Renal pelvis (tissue), 12 donors: ENCODE results near the gene CYP4B1. TPM values are rescaled to one million over a fixed set of nuclear protein-coding genes. Genes with fewer than 3 reads are reported as not detected.
A peak's percentile ranks its signal among the peaks of the same experiment; 100 is the strongest.
"Not testable (repeated sequence)": the region's sequence is repeated elsewhere in the genome, so short reads cannot be mapped to it uniquely, and the experiment has no call there.

Source experiments
- DNase-seq: peaks from one replicate; pipeline ENCODE4 v3.0.0-alpha.2; 2013
- long read RNA-seq, 16 experiments: transcript quantifications; one replicate each; lab custom pipeline, GENCODE V29; 2026
- polyA plus RNA-seq, 3 donors: library from polyadenylated mRNA; unstranded; fragments of 120-200 nt; gene quantifications; one replicate each; pipeline ENCODE4 v1.2.1, GENCODE V29; 2013; ENCODE audit not compliant: insufficient read length in 3 of 3

The CYP4B1 gene
- polyA plus RNA-seq = 1 to 10 TPM; 2.2 to 3.9 (median 3.1) TPM
- long read RNA-seq, donor 1, partial matches to known transcripts = 0 of 2 reads
- long read RNA-seq, donor 1, other reads (novel, unspliced or antisense) = 0 of 2 reads
- long read RNA-seq, donor 2 = 0 reads
- long read RNA-seq, donor 3 = 0 reads
- long read RNA-seq, donor 4 = 0 reads
- long read RNA-seq, donor 5, partial matches to known transcripts = 0 of 2 reads
- long read RNA-seq, donor 5, other reads (novel, unspliced or antisense) = 0 of 2 reads
- long read RNA-seq, donor 6, partial matches to known transcripts = 0 of 2 reads
- long read RNA-seq, donor 6, other reads (novel, unspliced or antisense) = 0 of 2 reads
- long read RNA-seq, donor 7, partial matches to known transcripts = 0 of 2 reads
- long read RNA-seq, donor 7, other reads (novel, unspliced or antisense) = 0 of 2 reads
- long read RNA-seq, donor 8 = 0 reads
- long read RNA-seq, donor 9 = 0 reads
- long read RNA-seq, donor 10, partial matches to known transcripts = 0 of 1 reads
- long read RNA-seq, donor 10, other reads (novel, unspliced or antisense) = 0 of 1 reads
- long read RNA-seq, donor 11 = 0 reads
- long read RNA-seq, donor 12, partial matches to known transcripts = 0 of 2 reads
- long read RNA-seq, donor 12, other reads (novel, unspliced or antisense) = 0 of 2 reads
- long read RNA-seq, donor 13 = 0 reads
- long read RNA-seq, donor 14 = 0 reads
- long read RNA-seq, donor 15 = 0 reads
- long read RNA-seq, donor 16, partial matches to known transcripts = 0 of 1 reads
- long read RNA-seq, donor 16, other reads (novel, unspliced or antisense) = 0 of 1 reads

DNA sequence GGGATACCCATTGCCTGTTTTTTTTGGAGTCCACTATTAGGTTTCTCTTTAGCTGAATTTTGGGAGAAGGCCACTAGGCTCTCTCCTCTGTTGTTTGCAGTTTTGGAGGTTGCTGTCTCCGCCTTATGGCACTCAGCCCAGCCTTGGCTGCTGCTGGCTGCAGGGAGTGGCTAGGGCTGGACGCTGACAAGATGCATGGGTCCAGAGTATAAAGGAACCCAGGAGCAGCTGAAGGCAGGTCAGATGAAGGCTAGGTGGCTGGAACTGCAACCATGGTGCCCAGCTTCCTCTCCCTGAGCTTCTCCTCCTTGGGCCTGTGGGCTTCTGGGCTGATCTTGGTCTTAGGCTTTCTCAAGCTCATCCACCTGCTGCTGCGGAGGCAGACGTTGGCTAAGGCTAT lies at the start of gene CYP4B1:
CYP4B1 (plus strand) TSS at position 237 of the 400 bp plus-strand sequence; CDS start at position 273, 36 bp downstream.
- DNase-seq = no peak

GRCh38 chr1:46749404-46749803 lies 49.4 kb upstream of the CYP4B1 start:
- no peak for DNase-seq

DNA sequence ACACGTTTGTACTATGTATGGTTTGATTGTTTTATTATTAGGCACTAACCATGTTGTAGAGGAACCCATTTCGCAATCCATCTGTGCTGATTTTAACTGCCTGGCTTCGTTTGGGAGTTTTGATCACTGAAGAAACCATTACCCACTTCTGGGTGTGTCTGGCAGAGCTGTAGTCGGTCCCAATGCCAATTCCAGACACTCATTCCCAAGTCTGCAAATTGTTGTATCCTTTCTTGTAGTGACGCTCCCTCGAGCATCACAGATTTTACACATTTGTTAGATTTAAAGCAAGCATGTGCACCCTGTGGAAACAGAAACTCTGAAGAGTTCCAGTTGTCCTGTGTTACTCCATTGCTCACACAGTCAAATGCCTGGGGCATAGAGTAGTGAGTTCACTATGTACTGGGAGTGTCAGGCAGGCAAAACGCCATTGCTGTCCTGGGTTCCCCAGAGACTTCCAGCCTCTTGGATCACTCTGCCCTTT lies 48.9 kb upstream of the CYP4B1 start:
- DNase-seq = no peak

DNA sequence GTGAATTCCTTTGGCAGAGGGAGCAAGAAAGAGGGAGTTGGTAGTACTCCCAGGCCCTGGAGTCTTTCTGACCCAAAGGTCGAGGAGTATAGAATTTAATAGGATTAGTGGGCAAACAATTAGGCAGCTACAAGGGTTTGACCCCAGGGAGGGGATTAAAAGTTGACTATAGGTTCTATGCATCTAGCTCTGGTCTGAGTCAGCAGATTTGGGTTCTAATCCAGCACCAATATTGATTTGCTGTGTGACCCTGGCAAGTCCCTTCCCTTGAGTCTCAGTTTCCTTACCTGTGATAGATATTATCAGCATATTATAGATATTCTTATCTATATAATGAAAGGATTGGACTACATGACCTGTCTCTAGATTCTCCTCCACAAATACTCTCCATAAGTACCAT lies 44.9 kb upstream of the CYP4B1 start:
- DNase-seq = no peak

- not testable (repeated sequence) for DNase-seq
These were observed 44.1 kb upstream of the CYP4B1 start for GRCh38 chr1:46754707-46755106.

DNA sequence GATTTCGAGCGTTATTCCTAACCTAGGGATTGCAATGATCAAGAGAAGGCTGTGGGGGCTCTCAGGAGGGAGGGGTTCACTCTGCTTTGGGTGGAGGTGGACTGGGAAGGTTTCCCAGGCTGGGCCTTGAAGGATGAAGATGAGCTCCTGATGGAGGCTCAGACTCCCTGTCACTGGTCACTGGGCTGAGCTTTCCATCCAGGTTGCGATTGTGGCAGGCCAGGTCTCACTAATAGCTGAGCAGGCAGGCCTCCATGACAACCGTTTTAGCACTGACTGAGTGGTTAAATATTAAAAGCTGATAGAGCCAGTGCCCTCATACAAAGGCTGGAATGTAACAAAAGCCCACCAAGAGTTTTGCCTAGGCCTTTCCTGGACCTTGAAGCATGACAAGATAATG lies 43.7 kb upstream of the CYP4B1 start:
- DNase-seq = peak; percentile 50

DNA sequence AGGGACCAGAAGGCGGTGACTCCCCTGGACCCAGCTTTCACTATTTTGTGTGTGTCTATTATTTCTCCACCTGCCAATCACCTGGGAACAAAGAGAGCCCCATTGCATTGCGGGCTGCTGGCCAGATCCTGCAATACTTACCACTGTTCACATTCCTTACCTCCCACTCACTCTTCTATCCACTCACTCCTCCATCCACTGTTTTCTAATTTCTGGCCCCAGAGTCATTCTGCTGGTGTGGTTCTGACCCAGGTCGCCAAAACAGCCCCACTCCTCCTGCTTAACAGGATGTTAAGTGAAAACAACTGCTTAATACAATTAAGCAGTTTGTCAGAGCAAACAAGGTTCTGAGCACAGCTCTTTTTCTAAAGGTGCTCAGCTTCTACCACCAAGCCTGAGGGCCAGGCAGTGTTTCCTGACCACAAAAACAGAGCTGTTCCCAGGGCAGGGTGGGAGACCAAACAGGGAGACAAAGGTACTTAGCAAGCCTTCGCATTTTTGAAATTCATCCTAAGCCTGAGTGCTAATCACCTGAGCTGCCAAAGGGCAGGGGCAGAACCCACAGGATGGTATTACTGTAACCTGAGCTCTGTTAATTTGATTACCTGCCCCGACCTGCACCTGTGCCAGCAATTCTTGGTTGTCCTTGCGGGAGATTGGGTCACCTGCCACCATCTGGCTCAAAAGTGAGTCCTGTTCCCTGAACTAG lies 41.4 kb upstream of the CYP4B1 start:
- DNase-seq = no peak

- DNase-seq = no peak
These were observed 40.8 kb upstream of the CYP4B1 start for GRCh38 chr1:46757956-46758528.

DNA sequence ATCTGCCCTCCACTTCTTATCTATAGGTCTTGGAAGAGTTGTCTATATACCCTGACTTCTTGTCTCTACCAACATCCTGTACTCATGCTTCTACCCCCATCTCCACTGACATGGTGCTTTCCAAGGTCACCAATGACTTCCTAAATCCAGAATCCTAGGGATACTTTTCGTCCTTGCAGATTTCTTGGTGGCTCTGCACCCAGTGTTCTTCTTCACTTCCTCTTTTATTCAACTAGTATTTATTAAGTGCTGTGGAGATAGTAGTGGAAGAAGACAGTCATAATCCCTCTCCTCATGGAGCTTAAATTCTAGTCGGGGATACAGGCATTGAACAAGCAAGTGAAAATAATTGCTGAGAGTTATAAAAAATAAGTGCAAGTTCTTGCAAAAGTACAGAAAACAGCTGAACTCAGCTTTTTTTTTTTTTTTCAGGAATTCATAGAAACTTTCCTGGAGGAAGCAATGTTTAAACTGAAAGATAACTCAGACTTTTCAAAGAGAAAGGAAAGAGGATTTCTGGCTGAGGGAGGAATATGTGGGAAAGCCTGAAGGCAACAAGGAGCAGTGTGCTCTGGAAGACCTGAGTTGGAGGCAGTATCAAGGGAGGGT lies 38.2 kb upstream of the CYP4B1 start:
- no peak for DNase-seq

- no peak for DNase-seq
These were observed 37.1 kb upstream of the CYP4B1 start for GRCh38 chr1:46761740-46762139.

GRCh38 chr1:46764402-46764801 lies 34.4 kb upstream of the CYP4B1 start:
- no peak for DNase-seq

DNA sequence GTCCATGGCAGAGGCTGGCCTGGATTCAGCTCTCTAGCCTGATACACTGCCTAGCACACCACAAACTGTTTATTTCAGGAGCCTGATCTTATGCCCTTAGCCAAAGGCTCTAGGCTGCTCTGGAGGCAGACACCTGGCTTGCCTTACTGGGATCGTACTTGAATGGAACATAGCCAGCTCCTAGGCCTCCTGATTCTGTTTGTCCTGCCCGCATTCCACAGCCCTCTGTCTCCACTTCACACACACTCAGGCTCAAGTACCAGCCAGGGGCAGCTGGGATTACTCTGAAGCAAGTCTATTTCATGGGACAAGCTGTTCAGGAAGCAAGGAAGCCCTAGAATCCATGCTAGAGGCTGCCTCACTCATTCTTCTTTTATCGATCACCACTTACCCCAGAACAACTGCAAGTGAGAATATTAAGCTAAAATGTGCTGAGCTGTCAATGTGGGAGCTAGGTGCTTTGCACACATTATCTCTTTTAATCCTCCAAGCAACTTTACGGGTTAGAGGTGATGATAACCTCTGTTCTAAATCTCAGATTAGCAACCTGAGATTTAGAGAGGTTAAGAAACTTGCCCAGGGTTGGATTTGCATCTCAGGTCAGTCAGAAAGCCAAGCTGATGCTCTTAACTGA lies 31.1 kb upstream of the CYP4B1 start:
- DNase-seq = no peak

GRCh38 chr1:46768445-46768844 lies 30.4 kb upstream of the CYP4B1 start:
- DNase-seq = no peak

GRCh38 chr1:46769028-46769740 lies 29.7 kb upstream of the CYP4B1 start:
- DNase-seq = no peak

DNA sequence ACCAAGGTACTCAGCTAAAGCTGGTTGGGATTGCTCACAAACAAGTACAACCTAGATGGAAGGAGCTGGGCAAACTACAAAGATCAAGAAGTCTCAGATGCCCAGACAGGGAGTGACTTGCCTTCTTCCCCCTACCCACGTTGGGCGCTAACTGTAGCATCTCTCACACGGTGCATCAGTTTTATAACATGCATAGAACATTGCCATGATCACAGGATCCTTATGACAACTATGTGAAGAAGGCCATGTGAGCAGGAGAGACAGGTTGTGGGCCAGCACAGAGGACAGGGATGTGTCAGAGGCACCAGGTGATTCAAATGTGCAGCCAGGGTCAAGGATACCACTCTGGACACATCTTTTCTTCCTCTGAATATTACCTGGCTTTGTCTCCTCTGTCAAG lies 28.3 kb upstream of the CYP4B1 start:
- no peak for DNase-seq

DNA sequence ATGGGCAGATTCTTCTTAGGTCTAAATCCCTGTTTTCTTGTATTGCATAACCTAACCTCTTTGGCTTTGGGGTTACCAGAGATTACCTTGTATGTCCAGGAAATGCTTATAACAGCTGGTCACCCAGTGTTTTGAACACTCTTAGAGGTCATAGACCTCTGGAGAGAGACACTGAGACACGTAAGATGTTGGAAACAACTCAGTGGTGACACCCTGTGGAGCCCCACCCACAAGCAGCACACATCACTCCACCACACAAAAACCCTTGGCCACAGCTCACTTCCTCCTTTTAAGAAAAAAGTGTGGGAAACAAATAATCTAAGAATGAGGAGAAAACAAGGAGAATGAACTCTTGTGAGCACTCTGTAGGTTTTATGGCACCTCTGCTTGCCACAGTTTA lies 26.3 kb upstream of the CYP4B1 start:
- DNase-seq = no peak

- DNase-seq = no peak
These were observed 24.5 kb upstream of the CYP4B1 start for GRCh38 chr1:46774297-46774696.

DNA sequence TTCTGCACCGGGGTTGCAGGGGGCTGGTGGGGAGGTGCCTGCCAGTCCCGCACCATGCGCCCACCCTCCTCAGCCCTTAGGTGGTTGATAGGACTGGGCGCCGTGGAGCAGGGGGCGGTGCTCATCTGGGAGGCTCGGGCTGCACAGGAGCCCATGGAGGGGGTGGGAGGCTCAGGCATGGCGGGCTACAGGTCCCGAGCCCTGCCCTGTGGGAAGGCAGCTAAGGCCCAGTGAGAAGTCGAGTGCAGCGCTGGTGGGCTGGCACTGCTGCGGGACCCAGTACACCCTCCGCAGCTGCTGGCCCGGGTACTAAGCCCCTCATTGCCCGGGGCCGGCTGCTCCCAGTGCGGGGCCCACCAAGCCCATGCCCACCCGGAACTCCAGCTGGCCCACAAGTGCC lies 20.4 kb upstream of the CYP4B1 start:
- not testable (repeated sequence) for DNase-seq

DNA sequence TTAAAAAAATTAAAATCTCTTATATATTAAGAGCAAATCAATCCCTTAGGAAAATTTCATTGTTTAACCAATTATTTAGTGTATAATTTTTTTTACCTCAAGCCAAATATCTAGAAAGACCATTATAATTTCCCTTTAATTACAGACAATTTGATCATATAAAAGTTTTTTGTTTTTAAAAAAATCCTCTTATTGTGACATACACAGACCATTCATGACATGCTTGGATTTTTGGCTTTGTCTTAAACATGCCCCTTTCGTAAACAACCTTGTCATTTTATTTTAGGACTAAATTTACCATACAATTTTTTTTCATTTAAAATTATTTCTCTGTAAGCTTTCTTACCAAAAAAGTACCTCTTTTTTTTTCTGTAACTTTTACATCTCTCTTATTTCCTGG lies 14.2 kb upstream of the CYP4B1 start:
- DNase-seq = no peak

GRCh38 chr1:46788634-46789033 lies 10.2 kb upstream of the CYP4B1 start:
- not testable (repeated sequence) for DNase-seq
